HepG2 (cell line): Measurements from ENCODE around the gene DAAM1. TPM values are rescaled to one million over a fixed set of nuclear protein-coding genes. Genes with fewer than 3 reads are reported as not detected.

Experiments
- AHDC1 ChIP-seq: sonication (generic); formaldehyde crosslinking; IDR thresholded peaks from 2 replicates; pipeline ENCODE4 v1.5.1; 2020; ENCODE audit warnings: mild to moderate bottlenecking, missing genetic modification reagents, borderline replicate concordance
- FOXK1 ChIP-seq: sonication (generic); formaldehyde crosslinking; IDR thresholded peaks from 2 replicates; pipeline ENCODE4 v1.4.0; 2020; ENCODE audit warnings: low read depth, missing genetic modification reagents, borderline replicate concordance
- NFE2 ChIP-seq: sonication (generic); formaldehyde crosslinking; IDR thresholded peaks from 2 replicates; pipeline ENCODE4 v1.4.0; 2020; ENCODE audit warnings: missing genetic modification reagents
- PRDM15 ChIP-seq: sonication (generic); formaldehyde crosslinking; IDR thresholded peaks from 2 replicates; pipeline ENCODE4 v1.4.0; 2020; ENCODE audit warnings: missing genetic modification reagents
- RXRA ChIP-seq: sonication (generic); formaldehyde crosslinking; IDR thresholded peaks from 2 replicates; pipeline ENCODE4 v1.5.1; 2020; ENCODE audit warnings: missing genetic modification reagents
- TBX2 ChIP-seq: sonication (generic); formaldehyde crosslinking; IDR thresholded peaks from 2 replicates; pipeline ENCODE4 v1.5.0; 2020; ENCODE audit warnings: missing genetic modification reagents, mild to moderate bottlenecking, borderline replicate concordance
- U2AF1 ChIP-seq: fragments of 200-400 bp; formaldehyde crosslinking; optimal IDR thresholded peaks from 2 replicates; pipeline ENCODE3; 2017; ENCODE audit warnings: mild to moderate bottlenecking, low read depth, low read length
- UBTF ChIP-seq: sonication (generic); formaldehyde crosslinking; IDR thresholded peaks from 2 replicates; pipeline ENCODE4 v1.4.0; 2020; ENCODE audit warnings: mild to moderate bottlenecking, missing genetic modification reagents
- ZNF143 ChIP-seq: sonication (generic); formaldehyde crosslinking; IDR thresholded peaks from 2 replicates; pipeline ENCODE4 v1.4.0; 2020; ENCODE audit warnings: missing genetic modification reagents
- ZNF580 ChIP-seq: IDR thresholded peaks from 2 replicates; pipeline ENCODE4 v1.6.1; 2016; ENCODE audit warnings: low read depth, borderline replicate concordance
- ZNF607 ChIP-seq: sonication (generic); formaldehyde crosslinking; IDR thresholded peaks from 2 replicates; pipeline ENCODE4 v1.5.1; 2020; ENCODE audit warnings: missing genetic modification reagents, mild to moderate bottlenecking, borderline replicate concordance
- polyA plus RNA-seq, 8 experiments: library from polyadenylated mRNA; depleted of rRNA in 3 of 8; stranded (reverse) in 7 of 8; unstranded in 1 of 8; fragments of >200 nt; fragmentation: Illumina TruSeq in 4 of 8; extraction: Trizol in 4 of 8; gene quantifications; 2 replicates each; pipeline versions ENCODE4 v1.2.1 to v1.2.3, GENCODE V29; 2011 to 2016; ENCODE audit warnings: low read depth in 4 of 8, missing spikeins in 1 of 8, mixed read lengths in 1 of 8; ENCODE audit not compliant: insufficient read depth in 1 of 8
- total RNA-seq, 5 experiments: library from RNA; depleted of rRNA; stranded (reverse); fragments of >200 nt; fragmentation: Illumina TruSeq; extraction: Trizol; gene quantifications; 2 replicates each; pipeline ENCODE4 v1.2.3, GENCODE V29; 2016; ENCODE audit warnings: low read depth in 1 of 5
- TF ChIP-seq, protein P1 (sequence below): sonication (generic); formaldehyde crosslinking; IDR thresholded peaks from 2 replicates; pipeline ENCODE4 v1.5.0; 2020; ENCODE audit warnings: missing genetic modification reagents
- TF ChIP-seq, protein P2 (sequence below): IDR thresholded peaks from 2 replicates; pipeline ENCODE4 v1.6.1; 2012; ENCODE audit warnings: low read depth, low read length, improper control_type of control experiment

The DAAM1 gene
- total and polyA plus RNA-seq, 2 of the 13 experiments (the other 11 are each of a cell fraction or from before 2014, with no cell fraction given): 10.9 to 24.5 TPM

- TF ChIP-seq PRDM15 (no peak), AHDC1 (CRISPR knock-in tag) (peak; percentile 81), ZNF580 (CRISPR knock-in tag) (no peak), RXRA (CRISPR knock-in tag) (peak; percentile 24; the same call in 1 of the 2 replicates), FOXK1 (CRISPR knock-in tag) (peak; percentile 37; the same call in 1 of the 2 replicates), NFE2 (CRISPR knock-in tag) (no peak), UBTF (CRISPR knock-in tag) (no peak), U2AF1 (no peak), TBX2 (CRISPR knock-in tag) (peak; percentile 71; the same call in 1 of the 2 replicates), ZNF143 (CRISPR knock-in tag) (0 out of 2 replicates have a peak, but pooled peaks have one; percentile 13), ZNF607 (no peak)
- TF ChIP-seq, protein P1, sequence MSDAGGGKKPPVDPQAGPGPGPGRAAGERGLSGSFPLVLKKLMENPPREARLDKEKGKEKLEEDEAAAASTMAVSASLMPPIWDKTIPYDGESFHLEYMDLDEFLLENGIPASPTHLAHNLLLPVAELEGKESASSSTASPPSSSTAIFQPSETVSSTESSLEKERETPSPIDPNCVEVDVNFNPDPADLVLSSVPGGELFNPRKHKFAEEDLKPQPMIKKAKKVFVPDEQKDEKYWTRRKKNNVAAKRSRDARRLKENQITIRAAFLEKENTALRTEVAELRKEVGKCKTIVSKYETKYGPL (CRISPR knock-in tag): no peak
- TF ChIP-seq, protein P2, sequence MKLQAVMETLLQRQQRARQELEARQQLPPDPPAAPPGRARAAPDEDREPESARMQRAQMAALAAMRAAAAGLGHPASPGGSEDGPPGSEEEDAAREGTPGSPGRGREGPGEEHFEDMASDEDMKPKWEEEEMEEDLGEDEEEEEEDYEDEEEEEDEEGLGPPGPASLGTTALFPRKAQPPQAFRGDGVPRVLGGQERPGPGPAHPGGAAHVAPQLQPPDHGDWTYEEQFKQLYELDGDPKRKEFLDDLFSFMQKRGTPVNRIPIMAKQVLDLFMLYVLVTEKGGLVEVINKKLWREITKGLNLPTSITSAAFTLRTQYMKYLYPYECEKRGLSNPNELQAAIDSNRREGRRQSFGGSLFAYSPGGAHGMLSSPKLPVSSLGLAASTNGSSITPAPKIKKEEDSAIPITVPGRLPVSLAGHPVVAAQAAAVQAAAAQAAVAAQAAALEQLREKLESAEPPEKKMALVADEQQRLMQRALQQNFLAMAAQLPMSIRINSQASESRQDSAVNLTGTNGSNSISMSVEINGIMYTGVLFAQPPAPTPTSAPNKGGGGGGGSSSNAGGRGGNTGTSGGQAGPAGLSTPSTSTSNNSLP: peak; percentile 88
These were observed 108.8 kb downstream of the DAAM1 start (continued) for GRCh38 chr14:59297071-59297776.
